Measurements from ENCODE around the gene SPOCK1. TPM values are rescaled to one million over a fixed set of nuclear protein-coding genes. Genes with fewer than 3 reads are reported as not detected.

SPOCK1 gene
- total RNA-seq, 1 experiment from 2014 or later, result 4.0 TPM

GRCh38 chr5:136998854-136999357 lies 500.2 kb downstream of the SPOCK1 start:
- no peak for DNase-seq (ENCODE audit: low spot score)
- ChIA-PET CTCF (no interaction called here), POLR2A (ENCODE audit: low non-redundant PET) (no interaction called here)
- no peaks in the 10 kb centered on the region for H3K36me3 ChIP-seq (ENCODE audit: insufficient read depth, low read length, poor library complexity, severe bottlenecking)
- intact Hi-C loops (cut with micrococcal nuclease; ENCODE audit: unreplicated experiment), result no loop called here
- H3K9me3 ChIP-seq (ENCODE audit: low read depth, low read length, poor library complexity, severe bottlenecking), result no peaks in the 10 kb centered on the region
- no peaks in the 10 kb centered on the region for H3K4me1 ChIP-seq (ENCODE audit: insufficient read depth, low read length, poor library complexity, severe bottlenecking)
- TF ChIP-seq EZH2 (IDR thresholded peaks at IDR 0.05; ENCODE audit: borderline replicate concordance, low read depth, low read length, poor library complexity, severe bottlenecking) (no peak), CTCF (conservative IDR thresholded peaks at IDR 0.05; ENCODE audit: low read depth, low read length) (no peak)
- no peak overlapping the region for H3K27ac ChIP-seq (ENCODE audit: low read depth, low read length, poor library complexity, severe bottlenecking)
- BruUV-seq (replicated peaks), result no TSS peak
- H3K27me3 ChIP-seq (replicated peaks; ENCODE audit: insufficient read depth, low read depth, low read length, poor library complexity), result peaks cover 38% of the 10 kb centered on the region
- no peak overlapping the region for H3K4me3 ChIP-seq (ENCODE audit: low read depth, low read length, poor library complexity, severe bottlenecking)

- no peak for DNase-seq (ENCODE audit: low spot score)
- Histone ChIP-seq H3K27me3 (replicated peaks; ENCODE audit: insufficient read depth, low read depth, low read length, poor library complexity) (peaks cover 37% of the 10 kb centered on the region), H3K4me1 (ENCODE audit: insufficient read depth, low read length, poor library complexity, severe bottlenecking) (no peaks in the 10 kb centered on the region), H3K27ac (ENCODE audit: low read depth, low read length, poor library complexity, severe bottlenecking) (no peak overlapping the region), H3K4me3 (ENCODE audit: low read depth, low read length, poor library complexity, severe bottlenecking) (no peak overlapping the region), H3K36me3 (ENCODE audit: insufficient read depth, low read length, poor library complexity, severe bottlenecking) (no peaks in the 10 kb centered on the region), H3K9me3 (ENCODE audit: low read depth, low read length, poor library complexity, severe bottlenecking) (no peaks in the 10 kb centered on the region)
- CTCF ChIA-PET, result no interaction called here
- intact Hi-C loops (cut with micrococcal nuclease; ENCODE audit: unreplicated experiment), result no loop called here
- POLR2A ChIA-PET (ENCODE audit: low non-redundant PET), result no interaction called here
- TF ChIP-seq CTCF (conservative IDR thresholded peaks at IDR 0.05; ENCODE audit: low read depth, low read length), result no peak
- no peak for TF ChIP-seq EZH2 (IDR thresholded peaks at IDR 0.05; ENCODE audit: borderline replicate concordance, low read depth, low read length, poor library complexity, severe bottlenecking)
- no TSS peak for BruUV-seq (replicated peaks)
These were observed 505.0 kb downstream of the SPOCK1 start for GRCh38 chr5:136994154-136994553.

GRCh38 chr5:136992796-136993489 lies 506.2 kb downstream of the SPOCK1 start:
- Histone ChIP-seq H3K27ac (ENCODE audit: low read depth, low read length, poor library complexity, severe bottlenecking) (no peak overlapping the region), H3K36me3 (ENCODE audit: insufficient read depth, low read length, poor library complexity, severe bottlenecking) (no peaks in the 10 kb centered on the region), H3K4me3 (ENCODE audit: low read depth, low read length, poor library complexity, severe bottlenecking) (no peak overlapping the region), H3K9me3 (ENCODE audit: low read depth, low read length, poor library complexity, severe bottlenecking) (no peaks in the 10 kb centered on the region), H3K27me3 (replicated peaks; ENCODE audit: insufficient read depth, low read depth, low read length, poor library complexity) (peaks cover 33% of the 10 kb centered on the region), H3K4me1 (ENCODE audit: insufficient read depth, low read length, poor library complexity, severe bottlenecking) (no peaks in the 10 kb centered on the region)
- POLR2A ChIA-PET (ENCODE audit: low non-redundant PET), result no interaction called here
- DNase-seq (ENCODE audit: low spot score), result no peak
- BruUV-seq (replicated peaks), result no TSS peak
- intact Hi-C loops (cut with micrococcal nuclease; ENCODE audit: unreplicated experiment), result no loop called here
- CTCF ChIA-PET, result no interaction called here
- no peak for TF ChIP-seq CTCF (conservative IDR thresholded peaks at IDR 0.05; ENCODE audit: low read depth, low read length)
- TF ChIP-seq EZH2 (IDR thresholded peaks at IDR 0.05; ENCODE audit: borderline replicate concordance, low read depth, low read length, poor library complexity, severe bottlenecking), result no peak

Data from A673 (cell line).